Stimulated activated CD4-positive, alpha-beta T cell treated with anti-CD3 and anti-CD28 coated beads, Interleukin-2, amount 100 ng/mL, for 48 hours (primary cell): Measurements from ENCODE around the gene CHRNA10.

Experiments
- DNase-seq, 2 donors: peaks; one replicate each; pipeline ENCODE4 v3.0.0-alpha.2; 2020

CHRNA10 gene

GRCh38 chr11:3627291-3627690 lies 43.9 kb downstream of the CHRNA10 start:
- DNase-seq = no peak

GRCh38 chr11:3626250-3626960 lies 44.8 kb downstream of the CHRNA10 start:
- no peak for DNase-seq

- DNase-seq = no peak
Observed at GRCh38 chr11:3623767-3624458, 47.3 kb downstream of the CHRNA10 start.

GRCh38 chr11:3623121-3623520 lies 48.1 kb downstream of the CHRNA10 start:
- no peak for DNase-seq

- DNase-seq = no peak
Observed at GRCh38 chr11:3622521-3622920, 48.7 kb downstream of the CHRNA10 start.

- no peak for DNase-seq
Observed at GRCh38 chr11:3617990-3618389, 53.2 kb downstream of the CHRNA10 start.

GRCh38 chr11:3616721-3617460 lies 54.3 kb downstream of the CHRNA10 start:
- DNase-seq = no peak

- no peak for DNase-seq
Observed at GRCh38 chr11:3615998-3616397, 55.2 kb downstream of the CHRNA10 start.
